Neural crest cell (in vitro differentiated cells): ENCODE data around the gene CLIC1. TPM values are rescaled to one million over a fixed set of nuclear protein-coding genes. Genes with fewer than 3 reads are reported as not detected.
A peak's percentile ranks its signal among the peaks of the same experiment; 100 is the strongest.

Experiments
- DNase-seq: peaks from one replicate; pipeline ENCODE4 v3.0.0; 2021; ENCODE audit warnings: low read depth, mixed read lengths, low spot score
- H3K27ac Mint-ChIP-seq: one replicate; pipeline ENCODE4 v1.8.0; 2021; ENCODE audit warnings: mild to moderate bottlenecking, mixed read lengths; ENCODE audit not compliant: unreplicated experiment
- H3K27me3 Mint-ChIP-seq: 2 replicates; pipeline ENCODE4 v1.8.0; 2021; ENCODE audit warnings: low read depth, mild to moderate bottlenecking, mixed read lengths
- H3K36me3 Mint-ChIP-seq: 2 replicates; pipeline ENCODE4 v1.8.0; 2021; ENCODE audit warnings: low read depth, mild to moderate bottlenecking, mixed read lengths
- H3K4me1 Mint-ChIP-seq: 2 replicates; pipeline ENCODE4 v1.8.0; 2021; ENCODE audit warnings: mixed read lengths
- H3K4me3 Mint-ChIP-seq: one replicate; pipeline ENCODE4 v1.8.0; 2021; ENCODE audit warnings: mild to moderate bottlenecking, mixed read lengths
- H3K9me3 Mint-ChIP-seq: 2 replicates; pipeline ENCODE4 v1.8.0; 2021; ENCODE audit warnings: mixed read lengths
- CTCF ChIP-seq: fragments of 200-600 bp; sonication (generic); conservative IDR thresholded peaks from 2 replicates; pipeline ENCODE4 v1.5.0; 2021; ENCODE audit warnings: antibody characterized with exemption, mild to moderate bottlenecking
- total RNA-seq: library from RNA; stranded (reverse); gene quantifications from 2 replicates; pipeline ENCODE4 v1.2.1, GENCODE V29; 2021

Gene CLIC1
- total RNA-seq, 1 donor from 2014 or later: 313 TPM

- Mint-ChIP-seq H3K36me3 (peaks cover 3% of the 10 kb centered on the region), H3K9me3 (no peaks in the 10 kb centered on the region), H3K27me3 (peaks cover 3% of the 10 kb centered on the region), H3K4me1 (peaks cover 14% of the 10 kb centered on the region), H3K4me3 (no peak overlapping the region), H3K27ac (no peak overlapping the region)
- no peak for TF ChIP-seq CTCF
- no peak for DNase-seq
Observed at GRCh38 chr6:31718265-31718664, 18.1 kb downstream of the CLIC1 start.

GRCh38 chr6:31717499-31718222 is 18.7 kb downstream of the CLIC1 start:
- no peak for TF ChIP-seq CTCF
- H3K36me3 Mint-ChIP-seq: peaks cover 3% of the 10 kb centered on the region
- peaks cover 20% of the 10 kb centered on the region for H3K4me1 Mint-ChIP-seq
- no peak overlapping the region for H3K4me3 Mint-ChIP-seq
- H3K9me3 Mint-ChIP-seq: no peaks in the 10 kb centered on the region
- H3K27me3 Mint-ChIP-seq: peaks cover 3% of the 10 kb centered on the region
- peak overlapping the region; percentile 90 for H3K27ac Mint-ChIP-seq
- DNase-seq: no peak

GRCh38 chr6:31715022-31715958 is 21.0 kb downstream of the CLIC1 start, which contains the start of gene LY6G6D:
TSS of gene LY6G6D (plus strand) at chr6:31715348. CDS start at chr6:31715356, 8 bp downstream.
- DNase-seq: no peak
- H3K4me1 Mint-ChIP-seq: peaks cover 27% of the 10 kb centered on the region
- H3K27me3 Mint-ChIP-seq: no peaks in the 10 kb centered on the region
- peak within 1 kb of the TSS; percentile 96 for H3K27ac Mint-ChIP-seq
- no peaks in the 10 kb centered on the region for H3K36me3 Mint-ChIP-seq
- peak within 1 kb of the TSS; percentile 36 for H3K4me3 Mint-ChIP-seq
- no peaks in the 10 kb centered on the region for H3K9me3 Mint-ChIP-seq
- TF ChIP-seq CTCF: no peak

- DNase-seq: no peak
- Mint-ChIP-seq H3K36me3 (no peaks in the 10 kb centered on the region), H3K27ac (peak overlapping the region; percentile 96), H3K27me3 (no peaks in the 10 kb centered on the region), H3K9me3 (no peaks in the 10 kb centered on the region), H3K4me1 (peaks cover 27% of the 10 kb centered on the region), H3K4me3 (peak overlapping the region; percentile 36)
- TF ChIP-seq CTCF: no peak
Observed at GRCh38 chr6:31713991-31714684, 22.2 kb downstream of the CLIC1 start.

- Mint-ChIP-seq H3K9me3 (no peaks in the 10 kb centered on the region), H3K4me3 (no peak overlapping the region), H3K27ac (peak overlapping the region; percentile 96), H3K27me3 (no peaks in the 10 kb centered on the region), H3K36me3 (no peaks in the 10 kb centered on the region), H3K4me1 (peaks cover 27% of the 10 kb centered on the region)
- no peak for DNase-seq
- TF ChIP-seq CTCF: no peak
Observed at GRCh38 chr6:31713465-31713864, 22.9 kb downstream of the CLIC1 start.
